ENCODE measurements around the gene PRKN. TPM values are rescaled to one million over a fixed set of nuclear protein-coding genes. Genes with fewer than 3 reads are reported as not detected.

Gene PRKN
- total RNA-seq, 1 experiment from 2014 or later = 0.46 TPM

DNA sequence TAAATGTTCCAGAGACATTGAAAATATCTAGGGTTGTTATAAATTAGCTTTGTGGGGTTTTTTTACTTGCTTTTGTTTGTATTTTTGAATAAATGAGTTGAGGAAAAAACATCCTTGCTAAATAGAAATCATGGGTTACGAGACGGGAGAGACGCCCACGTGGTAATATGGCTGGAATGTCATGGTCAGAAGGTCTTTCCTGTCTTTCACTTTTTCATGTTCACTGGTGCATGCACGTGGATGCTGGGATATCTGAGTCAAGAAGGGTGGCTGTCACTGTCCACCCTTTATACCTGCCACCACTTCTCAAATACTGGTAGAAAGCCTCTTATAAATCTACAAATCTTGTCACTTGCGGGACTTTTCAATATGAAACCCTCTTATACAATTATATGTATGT is 1195.0 kb downstream of the PRKN start:
- ChIA-PET CTCF (no interaction called here), POLR2A (no interaction called here)
- ATAC-seq = no peak
- no peaks in the 10 kb centered on the region for H3K27me3 ChIP-seq (ENCODE audit: control insufficient read depth, insufficient read depth, low read length)
- H3K9me3 ChIP-seq (ENCODE audit: control insufficient read depth, insufficient read depth, low read depth, low read length) = no peaks in the 10 kb centered on the region
- in situ Hi-C loops (cut with HindIII; ENCODE audit: low pct_unique_long_range_greater_than_20kb, low sequenced_read_pairs) = no loop called here
- H3K27ac ChIP-seq (ENCODE audit: low read length) = no peak overlapping the region
- no peak overlapping the region for H3K4me3 ChIP-seq (ENCODE audit: low read depth in 2 of 2, low read length in 2 of 2)
- no peak for DNase-seq (ENCODE audit: low read depth, low spot score)
- intact Hi-C loops (cut with micrococcal nuclease; ENCODE audit: unreplicated experiment) = no loop called here
- no peaks in the 10 kb centered on the region for H3K4me1 ChIP-seq (ENCODE audit: control insufficient read depth, insufficient read depth, low read length)
- BruUV-seq (replicated peaks) = no TSS peak
- TF ChIP-seq, protein P1, sequence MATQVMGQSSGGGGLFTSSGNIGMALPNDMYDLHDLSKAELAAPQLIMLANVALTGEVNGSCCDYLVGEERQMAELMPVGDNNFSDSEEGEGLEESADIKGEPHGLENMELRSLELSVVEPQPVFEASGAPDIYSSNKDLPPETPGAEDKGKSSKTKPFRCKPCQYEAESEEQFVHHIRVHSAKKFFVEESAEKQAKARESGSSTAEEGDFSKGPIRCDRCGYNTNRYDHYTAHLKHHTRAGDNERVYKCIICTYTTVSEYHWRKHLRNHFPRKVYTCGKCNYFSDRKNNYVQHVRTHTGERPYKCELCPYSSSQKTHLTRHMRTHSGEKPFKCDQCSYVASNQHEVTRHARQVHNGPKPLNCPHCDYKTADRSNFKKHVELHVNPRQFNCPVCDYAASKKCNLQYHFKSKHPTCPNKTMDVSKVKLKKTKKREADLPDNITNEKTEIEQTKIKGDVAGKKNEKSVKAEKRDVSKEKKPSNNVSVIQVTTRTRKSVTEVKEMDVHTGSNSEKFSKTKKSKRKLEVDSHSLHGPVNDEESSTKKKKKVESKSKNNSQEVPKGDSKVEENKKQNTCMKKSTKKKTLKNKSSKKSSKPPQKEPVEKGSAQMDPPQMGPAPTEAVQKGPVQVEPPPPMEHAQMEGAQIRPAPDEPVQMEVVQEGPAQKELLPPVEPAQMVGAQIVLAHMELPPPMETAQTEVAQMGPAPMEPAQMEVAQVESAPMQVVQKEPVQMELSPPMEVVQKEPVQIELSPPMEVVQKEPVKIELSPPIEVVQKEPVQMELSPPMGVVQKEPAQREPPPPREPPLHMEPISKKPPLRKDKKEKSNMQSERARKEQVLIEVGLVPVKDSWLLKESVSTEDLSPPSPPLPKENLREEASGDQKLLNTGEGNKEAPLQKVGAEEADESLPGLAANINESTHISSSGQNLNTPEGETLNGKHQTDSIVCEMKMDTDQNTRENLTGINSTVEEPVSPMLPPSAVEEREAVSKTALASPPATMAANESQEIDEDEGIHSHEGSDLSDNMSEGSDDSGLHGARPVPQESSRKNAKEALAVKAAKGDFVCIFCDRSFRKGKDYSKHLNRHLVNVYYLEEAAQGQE (IDR thresholded peaks at IDR 0.05; ENCODE audit: insufficient read depth in 1 of 2, low read depth in 2 of 2, low read length in 1 of 2) = no peak
- no peak for TF ChIP-seq CTCF (IDR thresholded peaks at IDR 0.05)
- no peak for TF ChIP-seq TCF7L2 (IDR thresholded peaks at IDR 0.05; ENCODE audit: low read depth, low read length)
- TF ChIP-seq POLR2AphosphoS5 (IDR thresholded peaks at IDR 0.05; ENCODE audit: low read depth, low read length) = no peak
- no peak for TF ChIP-seq SIN3A (IDR thresholded peaks at IDR 0.05; ENCODE audit: borderline replicate concordance, insufficient read depth, low read depth, low read length)
- H3K36me3 ChIP-seq (ENCODE audit: control insufficient read depth, insufficient read depth, low read length) = no peaks in the 10 kb centered on the region; the same call in 1 of the 2 replicates

GRCh38 chr6:161526794-161527193 is 1200.8 kb downstream of the PRKN start:
- DNase-seq (ENCODE audit: low read depth, low spot score) = no peak
- no peak for ATAC-seq
- no peaks in the 10 kb centered on the region for H3K4me1 ChIP-seq (ENCODE audit: control insufficient read depth, insufficient read depth, low read length)
- no peak overlapping the region for H3K27ac ChIP-seq (ENCODE audit: low read length)
- no peak overlapping the region for H3K4me3 ChIP-seq (ENCODE audit: low read depth in 2 of 2, low read length in 2 of 2)
- peaks cover 2% of the 10 kb centered on the region; the same call in 1 of the 2 replicates for H3K27me3 ChIP-seq (ENCODE audit: control insufficient read depth, insufficient read depth, low read length)
- TF ChIP-seq, protein P1 (IDR thresholded peaks at IDR 0.05; ENCODE audit: insufficient read depth in 1 of 2, low read depth in 2 of 2, low read length in 1 of 2) = no peak
- no peak for TF ChIP-seq TCF7L2 (IDR thresholded peaks at IDR 0.05; ENCODE audit: low read depth, low read length)
- TF ChIP-seq POLR2AphosphoS5 (IDR thresholded peaks at IDR 0.05; ENCODE audit: low read depth, low read length) = no peak
- no peak for TF ChIP-seq CTCF (IDR thresholded peaks at IDR 0.05)
- TF ChIP-seq SIN3A (IDR thresholded peaks at IDR 0.05; ENCODE audit: borderline replicate concordance, insufficient read depth, low read depth, low read length) = no peak
- ChIA-PET POLR2A (no interaction called here), CTCF (no interaction called here)
- in situ Hi-C loops (cut with HindIII; ENCODE audit: low pct_unique_long_range_greater_than_20kb, low sequenced_read_pairs) (no loop called here), intact Hi-C loops (cut with micrococcal nuclease; ENCODE audit: unreplicated experiment) (no loop called here)
- no peaks in the 10 kb centered on the region; the same call in 1 of the 2 replicates for H3K36me3 ChIP-seq (ENCODE audit: control insufficient read depth, insufficient read depth, low read length)
- H3K9me3 ChIP-seq (ENCODE audit: control insufficient read depth, insufficient read depth, low read depth, low read length) = no peaks in the 10 kb centered on the region
- BruUV-seq (replicated peaks) = no TSS peak
